ENCODE measurements around the gene SMURF1. TPM values are rescaled to one million over a fixed set of nuclear protein-coding genes. Genes with fewer than 3 reads are reported as not detected.

Gene SMURF1
- total and polyA plus RNA-seq, 2 of the 8 experiments (the other 6 are each of a cell fraction or from before 2014, with no cell fraction given) = 9.6 to 24.5 TPM

GRCh38 chr7:99132595-99133321 lies 11.2 kb downstream of the SMURF1 start (continued):
- TF ChIP-seq CHD7 (IDR thresholded peaks at IDR 0.05; ENCODE audit: insufficient replicate concordance, low read length) (no peak), TCF12 (IDR thresholded peaks at IDR 0.05; ENCODE audit: low read depth, low read length) (no peak), KDM5A (IDR thresholded peaks at IDR 0.05; ENCODE audit: low read length) (no peak), ATF3 (IDR thresholded peaks at IDR 0.05; ENCODE audit: insufficient read depth, low read depth, low read length) (no peak), ZNF274 (IDR thresholded peaks at IDR 0.05; ENCODE audit: borderline replicate concordance, extremely low read depth, low read length) (no peak), RAD21 (IDR thresholded peaks at IDR 0.05 in 1 of 2, conservative IDR thresholded peaks at IDR 0.05 in 1 of 2; ENCODE audit: low read depth in 2 of 2, low read length in 2 of 2) (no peak)

Data from H1 (cell line).